Stimulated activated CD4-positive, alpha-beta T cell treated with anti-CD3 and anti-CD28 coated beads, Interleukin-12 subunit alpha, Interleukin-12 subunit beta, amount 100 ng/mL, for 4 hours (primary cell): ENCODE data around the gene PPP1R18.

Source experiments
- DNase-seq: peaks from one replicate; pipeline ENCODE4 v3.0.0-alpha.2; 2020

PPP1R18 gene

DNA sequence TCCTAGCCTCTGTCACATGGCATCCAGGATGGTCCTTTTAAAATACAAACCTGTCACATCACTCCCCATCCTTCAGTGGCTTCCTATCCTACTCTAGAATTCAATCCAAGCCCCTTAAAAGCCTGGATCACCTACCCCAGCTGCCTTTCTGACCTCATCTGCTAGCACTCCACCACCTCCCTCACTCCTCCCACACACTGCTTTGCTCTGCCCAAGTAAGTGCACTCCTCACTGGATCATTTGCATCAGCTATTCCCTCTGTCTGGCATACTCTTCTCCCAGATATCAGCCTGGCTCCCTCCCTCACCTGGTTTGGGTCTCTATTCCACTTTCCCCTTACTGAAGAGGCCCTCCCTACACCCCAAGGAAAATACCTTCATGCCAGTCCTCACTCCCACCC, 29.0 kb downstream of the PPP1R18 start:
- DNase-seq = no peak

DNA sequence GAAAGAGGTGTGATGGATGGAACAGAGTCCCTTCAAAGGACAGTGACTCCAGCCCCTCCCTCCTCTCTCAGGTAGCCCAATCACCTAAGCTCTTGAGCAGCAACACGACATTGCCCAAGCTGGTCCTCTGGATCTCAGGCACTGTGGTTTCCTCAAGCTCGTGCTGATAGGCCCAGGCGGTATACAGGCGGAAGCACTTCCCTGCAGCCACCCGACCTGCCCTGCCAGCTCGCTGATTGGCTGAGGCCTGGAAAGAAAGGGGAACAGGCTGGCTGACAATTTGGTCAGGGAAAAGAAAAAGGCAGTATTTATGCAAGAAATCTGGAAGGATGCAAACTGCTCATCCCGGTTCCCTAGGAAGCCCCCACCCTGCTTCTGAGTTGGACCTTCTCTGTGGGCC, 29.9 kb downstream of the PPP1R18 start:
- DNase-seq = no peak

DNA sequence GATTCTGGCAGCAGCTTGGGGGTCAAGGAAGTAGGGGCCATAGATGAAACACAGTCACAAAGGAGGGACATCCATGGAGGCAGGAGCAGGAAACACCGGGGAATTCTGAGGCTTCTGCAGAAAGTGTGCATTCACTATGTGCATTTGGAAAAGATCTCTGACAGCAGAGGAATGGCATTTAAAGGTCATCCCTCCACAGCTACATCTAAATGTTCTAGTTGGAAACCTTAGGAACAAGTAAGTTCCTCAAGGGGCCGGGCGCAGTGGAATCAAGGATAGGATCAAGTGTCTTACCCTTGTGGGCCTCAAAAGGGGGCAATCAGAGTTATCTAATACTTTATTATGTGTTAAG, 30.7 kb downstream of the PPP1R18 start:
- no peak for DNase-seq

DNA sequence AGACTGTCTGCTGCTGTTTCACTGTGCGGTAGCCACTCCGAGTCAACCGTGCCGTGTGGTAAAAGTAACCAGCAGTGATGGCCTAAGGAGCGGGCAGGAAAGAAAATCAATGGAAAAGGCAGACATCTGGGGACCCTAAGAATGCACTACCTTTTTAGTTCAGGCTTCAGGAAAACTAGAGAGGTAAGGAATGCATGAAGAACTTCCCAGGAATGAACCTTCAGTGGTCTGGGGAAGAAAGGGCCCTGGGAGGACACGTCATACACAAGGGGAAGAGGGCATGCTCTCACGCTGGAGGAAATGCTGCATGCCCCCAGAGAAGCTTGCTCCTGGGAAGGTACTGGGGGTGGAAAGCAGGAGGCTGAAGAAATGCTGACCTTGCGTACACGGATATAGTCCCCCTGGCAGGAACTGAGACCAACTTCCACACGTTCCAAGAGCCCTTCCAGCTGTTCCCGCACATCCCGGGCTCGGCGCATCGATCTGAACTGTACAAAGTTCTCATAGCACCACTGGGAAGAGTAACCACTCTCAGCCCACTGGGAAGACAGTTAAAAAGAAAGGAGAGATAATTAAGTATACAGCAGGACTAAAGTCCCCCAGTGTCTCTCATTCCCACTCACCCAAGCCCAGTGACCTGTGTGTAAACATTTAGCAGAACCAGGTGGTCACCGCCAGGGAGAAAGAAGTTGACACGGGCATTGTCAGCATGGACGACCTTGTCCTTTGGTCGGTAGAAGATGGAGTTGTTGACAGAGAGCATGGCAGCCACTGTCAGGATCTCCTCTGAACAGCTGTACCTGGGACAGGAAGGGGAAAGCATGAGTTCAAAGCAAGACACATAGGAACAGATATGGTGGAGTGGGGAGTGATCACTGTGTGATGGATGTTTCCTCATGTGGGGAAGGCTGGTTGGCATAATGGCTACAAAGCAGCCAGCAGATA, 31.4 kb downstream of the PPP1R18 start:
- no peak for DNase-seq

DNA sequence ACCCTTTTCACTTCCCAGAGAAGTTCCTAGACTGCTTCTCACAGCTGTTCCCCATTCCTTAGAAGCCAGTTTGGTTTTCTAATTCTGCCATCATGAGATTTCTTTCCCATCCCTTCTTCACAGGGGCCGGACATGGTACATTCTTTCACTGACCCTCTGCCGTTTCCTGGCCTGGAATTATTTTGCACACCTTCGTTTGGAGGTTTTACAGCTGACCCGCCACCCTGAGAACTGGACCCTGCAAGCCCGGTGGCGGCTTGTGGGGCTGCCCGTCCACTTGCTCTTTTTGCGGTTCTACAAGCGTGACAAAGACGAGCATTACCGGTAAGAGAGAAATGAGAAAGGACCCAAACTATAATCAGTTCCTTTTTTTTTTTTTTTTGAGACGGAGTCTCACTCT, 35.3 kb downstream of the PPP1R18 start:
- no peak for DNase-seq

DNA sequence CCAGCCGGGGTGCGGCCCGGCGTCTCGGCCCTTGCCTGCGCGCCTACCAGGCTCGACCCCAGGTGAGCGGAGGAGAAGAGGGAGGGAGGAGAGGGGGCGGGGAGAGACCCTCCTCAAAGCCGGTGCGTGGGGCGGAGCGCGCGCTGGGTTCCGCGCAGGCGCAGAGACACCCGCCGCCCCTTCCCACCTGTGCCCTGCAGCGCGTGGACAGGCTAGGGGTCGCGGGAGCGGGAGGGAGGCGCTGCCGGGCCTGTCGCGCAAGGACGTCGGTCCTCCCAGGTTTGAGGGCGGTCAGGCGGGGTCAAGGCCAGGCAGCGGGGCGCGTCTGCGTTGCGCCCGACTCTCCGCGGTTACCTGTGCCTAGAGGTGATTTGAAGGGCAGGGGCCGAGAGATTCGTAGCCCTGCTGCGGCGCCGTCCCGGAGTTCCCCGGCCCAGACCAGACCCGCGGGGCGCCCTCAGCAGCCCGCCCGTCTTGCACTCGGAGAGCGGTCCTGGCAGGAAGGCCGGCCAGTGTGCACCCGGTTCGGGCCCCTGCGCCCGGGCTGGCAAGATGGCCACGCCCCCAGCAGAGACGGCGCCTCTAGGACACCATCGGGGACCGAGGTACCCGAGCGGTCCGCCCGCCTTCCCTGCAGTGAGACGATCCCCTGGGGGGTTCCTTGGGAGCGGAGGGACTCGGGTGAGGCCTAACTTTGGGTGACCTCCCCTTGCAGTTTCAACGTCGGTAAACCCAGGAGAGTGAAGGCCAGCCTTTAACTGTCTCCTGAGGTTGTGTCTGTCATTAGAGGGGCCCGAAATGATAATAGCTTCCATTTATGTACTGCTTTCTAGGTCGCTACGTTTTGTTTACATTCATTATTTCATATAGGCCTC, 39.0 kb downstream of the PPP1R18 start:
- peak; percentile 75 for DNase-seq

DNA sequence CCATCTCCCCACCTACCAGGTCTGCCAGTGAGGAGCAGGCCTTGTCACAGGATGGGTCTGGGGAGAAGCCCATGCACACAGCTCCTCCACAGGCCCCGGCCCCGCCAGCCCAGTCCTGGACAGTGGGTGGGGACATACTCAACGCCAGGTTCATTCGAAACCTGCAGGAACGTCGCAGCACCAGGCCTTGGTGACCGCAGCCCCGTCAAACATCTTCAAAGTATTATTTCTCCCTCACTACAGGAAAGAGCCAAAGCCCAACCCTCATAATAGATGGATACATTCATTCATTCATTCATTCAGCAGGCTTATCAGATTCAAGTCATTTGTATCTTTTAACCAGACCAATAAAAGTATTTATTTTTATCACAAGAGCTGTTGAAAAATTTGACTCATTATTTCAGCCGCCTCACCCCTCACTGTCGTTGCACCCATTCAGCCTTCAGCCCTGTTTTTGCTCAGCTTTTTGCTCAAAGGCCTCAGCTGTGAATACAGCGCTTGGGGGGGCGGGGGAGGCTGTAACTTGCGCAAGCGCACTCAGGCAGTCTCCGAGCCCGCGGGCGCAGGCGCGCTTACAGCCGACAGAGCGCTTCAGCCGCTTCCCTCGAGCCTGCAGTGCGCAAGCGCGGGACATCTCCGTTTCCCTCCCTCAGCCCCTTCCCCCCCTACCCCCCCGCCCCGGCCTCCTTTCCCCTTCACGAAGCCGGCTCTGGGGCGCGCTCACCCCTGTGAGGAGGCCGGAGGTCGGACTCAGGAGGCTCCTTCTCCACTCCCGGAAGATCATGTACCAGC, 39.8 kb downstream of the PPP1R18 start, which contains the start of gene C6orf136:
C6orf136 (plus strand) TSS at position 684 of the 792 bp plus-strand sequence; CDS start at position 783, 99 bp downstream.
- DNase-seq = peak; percentile 90

DNA sequence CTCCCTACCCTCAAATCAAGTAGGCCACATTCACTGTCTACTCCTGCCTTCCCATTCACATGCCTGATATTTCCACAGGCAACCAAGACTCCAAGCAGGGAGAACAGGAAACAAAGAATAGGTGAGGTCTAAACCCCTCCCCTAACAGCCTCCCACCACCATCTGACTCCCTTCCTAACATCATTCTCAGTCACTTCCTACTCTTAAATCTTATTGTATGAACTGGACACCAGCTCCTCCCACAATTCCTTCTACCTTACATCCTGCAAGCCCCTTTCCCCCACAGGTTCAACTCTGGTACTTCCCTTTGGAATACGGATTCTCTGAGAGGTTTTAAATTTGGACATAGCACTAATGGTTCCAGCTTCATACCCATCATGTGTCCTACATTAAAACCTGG, 40.5 kb downstream of the PPP1R18 start:
- DNase-seq = no peak

DNA sequence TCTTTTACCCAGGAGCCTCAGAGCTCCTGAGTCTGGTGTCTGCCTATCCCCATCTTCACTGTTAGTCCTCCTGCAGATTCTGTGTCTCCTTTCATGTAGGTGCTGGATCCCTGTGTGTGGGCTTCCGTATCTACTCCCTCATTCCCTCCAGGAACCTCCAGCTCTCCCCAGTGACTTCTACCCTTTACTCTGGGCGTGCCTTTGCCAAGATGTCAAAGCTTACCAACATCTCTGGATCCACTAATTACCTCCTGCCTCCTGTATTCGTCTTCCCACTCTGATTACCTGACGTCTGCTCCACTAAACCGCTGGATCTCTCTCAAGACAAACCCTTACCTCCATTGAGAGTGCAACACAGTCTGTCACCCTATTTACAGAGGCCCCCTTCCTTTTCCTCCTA, 41.7 kb downstream of the PPP1R18 start:
- no peak for DNase-seq

DNA sequence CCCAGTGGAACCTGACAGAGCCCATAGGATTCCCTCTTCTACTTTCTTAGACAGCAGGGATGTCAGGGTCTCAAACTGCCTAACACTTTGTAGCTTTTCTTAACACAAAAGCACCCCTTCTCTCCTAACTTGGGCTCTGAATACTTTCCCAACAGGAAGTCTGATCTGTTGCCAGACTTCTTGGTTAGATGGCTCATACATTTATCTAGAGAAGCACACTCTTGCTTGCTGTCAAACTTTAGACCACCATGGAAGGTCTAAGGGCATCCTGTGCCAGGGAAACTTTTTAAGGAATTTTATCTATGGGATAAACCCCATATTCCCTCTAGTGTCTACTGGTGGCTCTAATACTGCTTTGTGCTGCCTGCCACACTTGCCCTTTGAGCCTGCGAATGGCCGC, 42.8 kb downstream of the PPP1R18 start:
- no peak for DNase-seq

DNA sequence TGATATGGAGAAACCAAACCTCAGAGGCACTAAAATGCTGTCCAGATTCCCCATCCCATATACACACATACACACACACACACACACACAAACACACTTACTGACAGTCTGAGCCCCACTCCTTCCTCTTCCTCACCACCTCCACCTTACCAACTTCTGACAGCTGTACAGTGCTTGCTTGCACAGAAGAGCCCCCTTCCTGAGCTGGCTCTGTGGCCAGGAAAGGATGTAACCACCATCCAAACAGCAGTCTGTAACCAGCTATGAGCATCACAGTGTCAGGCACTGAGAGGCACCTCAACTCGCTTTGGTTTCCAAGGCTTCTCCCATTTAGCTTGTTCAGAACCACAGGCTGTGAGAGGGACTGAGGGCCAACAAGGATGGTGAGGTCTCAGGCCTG, 45.4 kb downstream of the PPP1R18 start:
- DNase-seq = no peak

DNA sequence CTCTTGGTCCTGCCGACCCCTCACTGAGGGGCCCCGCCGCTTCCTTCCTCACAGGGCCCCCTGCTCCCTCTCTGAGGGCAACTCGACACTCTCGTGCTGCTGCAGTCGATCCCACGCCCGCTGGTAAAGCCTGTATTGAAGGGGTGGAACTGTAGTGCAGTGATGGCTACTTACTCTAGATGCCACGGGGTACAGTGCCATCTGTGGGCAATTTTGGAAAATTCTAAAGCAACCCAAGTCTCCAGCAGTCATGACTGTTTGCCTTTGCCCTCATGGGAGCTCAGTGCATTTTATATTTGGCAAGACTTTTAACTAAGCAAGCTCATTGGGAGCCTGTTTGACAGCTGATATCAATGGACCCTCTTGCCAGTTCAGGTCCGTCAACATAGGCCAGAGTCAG, 46.0 kb downstream of the PPP1R18 start:
- DNase-seq = no peak

DNA sequence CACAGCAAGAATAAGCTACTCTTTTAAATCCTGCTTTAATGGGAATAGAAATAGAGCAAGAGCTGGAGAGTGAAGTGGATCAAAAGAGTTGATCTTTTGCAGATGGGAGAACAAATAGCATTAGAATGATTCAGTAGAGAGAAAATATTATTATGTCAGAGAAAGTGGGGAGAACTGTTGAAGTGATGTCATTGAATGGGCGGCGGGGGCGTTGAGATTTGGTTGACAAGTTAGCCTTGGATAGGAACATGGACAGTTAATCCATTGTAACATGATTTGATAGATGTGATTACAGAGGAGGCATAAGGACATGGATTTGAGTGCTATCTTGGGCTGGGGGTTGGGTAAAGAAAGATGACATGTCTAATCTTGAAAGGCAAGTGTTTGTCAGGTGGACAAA, 50.6 kb downstream of the PPP1R18 start:
- no peak for DNase-seq

DNA sequence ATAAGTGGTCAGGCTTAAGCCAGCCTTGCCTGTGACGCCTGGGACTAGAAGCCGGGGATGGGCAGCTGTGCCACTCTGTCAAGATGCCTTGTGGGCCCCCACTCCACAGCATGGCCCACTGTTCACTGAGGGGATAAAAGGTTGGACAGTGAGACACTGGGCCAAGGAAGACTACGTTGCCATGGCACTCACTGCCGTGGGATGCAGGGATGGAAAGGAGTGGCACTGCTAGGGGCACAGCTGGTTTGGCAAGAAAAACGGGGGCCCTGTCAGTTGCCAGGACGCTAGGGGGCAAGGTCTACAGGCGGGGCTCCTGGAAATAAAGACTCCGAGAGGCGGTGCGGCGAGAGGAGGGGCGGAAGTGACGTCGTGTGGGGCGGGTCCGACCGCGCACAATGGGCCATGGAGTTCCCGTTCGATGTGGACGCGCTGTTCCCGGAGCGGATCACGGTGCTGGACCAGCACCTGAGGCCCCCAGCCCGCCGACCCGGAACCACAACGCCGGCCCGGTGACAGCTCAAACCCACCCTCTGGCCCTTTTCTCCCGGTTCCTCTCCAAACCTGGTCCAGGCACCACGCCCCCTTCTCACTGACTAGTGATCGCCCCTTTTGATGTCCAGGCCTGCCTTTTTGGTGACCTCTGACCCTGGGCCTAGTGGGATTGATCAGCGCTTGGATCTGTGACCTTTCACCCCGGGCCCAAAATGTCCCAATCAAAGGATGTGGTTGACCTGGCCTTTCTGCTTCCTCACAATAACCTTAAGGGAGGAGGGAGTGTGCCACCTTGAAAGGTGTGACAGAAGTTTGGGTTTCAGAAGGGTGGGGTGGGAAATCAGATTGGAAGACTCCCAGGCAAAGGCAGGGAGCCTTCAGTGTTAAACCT, 59.7 kb downstream of the PPP1R18 start, which contains the start of gene ATAT1:
ATAT1 (plus strand) TSS at position 391 of the 883 bp plus-strand sequence.
- peak; percentile 85 for DNase-seq
